Activated naive CD4-positive, alpha-beta T cell treated with anti-CD3 and anti-CD28 coated beads, Interleukin-2, amount 50 U/mL, for 24 hours (primary cell): Measurements from ENCODE around the gene CUL4A.
"Not testable (repeated sequence)": the region's sequence is repeated elsewhere in the genome, so short reads cannot be mapped to it uniquely, and the experiment has no call there.

ENCODE experiments used
- H3K27ac Mint-ChIP-seq: one replicate; pipeline ENCODE4 v1.8.0; 2021; ENCODE audit warnings: mild to moderate bottlenecking, mixed read lengths
- H3K27me3 Mint-ChIP-seq: one replicate; pipeline ENCODE4 v1.8.0; 2021; ENCODE audit warnings: mixed read lengths
- H3K36me3 Mint-ChIP-seq: one replicate; pipeline ENCODE4 v1.8.0; 2021; ENCODE audit warnings: mixed read lengths
- H3K4me1 Mint-ChIP-seq: one replicate; pipeline ENCODE4 v1.8.0; 2021; ENCODE audit warnings: mixed read lengths
- H3K4me3 Mint-ChIP-seq: one replicate; pipeline ENCODE4 v1.8.0; 2021; ENCODE audit warnings: mild to moderate bottlenecking, mixed read lengths
- H3K9me3 Mint-ChIP-seq: one replicate; pipeline ENCODE4 v1.8.0; 2021; ENCODE audit warnings: mixed read lengths

CUL4A gene

DNA sequence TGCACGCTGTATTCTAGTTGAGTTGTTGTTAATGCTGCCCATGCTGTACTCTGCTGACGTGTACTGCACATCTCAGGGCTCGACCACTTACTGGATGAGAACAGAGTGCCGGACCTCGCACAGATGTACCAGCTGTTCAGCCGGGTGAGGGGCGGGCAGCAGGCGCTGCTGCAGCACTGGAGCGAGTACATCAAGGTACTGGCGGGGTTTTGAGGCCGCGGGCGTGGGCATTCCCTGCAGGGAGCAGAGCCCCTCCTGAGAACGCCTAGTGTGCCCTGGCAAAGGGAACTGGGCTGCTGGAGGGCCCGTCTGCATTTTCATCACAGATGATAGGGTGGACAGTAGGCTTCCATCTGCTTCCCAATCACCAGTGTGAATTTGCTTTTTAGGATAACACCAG is 29.9 kb downstream of the CUL4A start:
- no peak overlapping the region for H3K27ac Mint-ChIP-seq
- H3K4me1 Mint-ChIP-seq, result no peaks in the 10 kb centered on the region
- peaks cover 26% of the 10 kb centered on the region for H3K36me3 Mint-ChIP-seq
- H3K4me3 Mint-ChIP-seq, result no peak overlapping the region
- H3K27me3 Mint-ChIP-seq, result no peaks in the 10 kb centered on the region
- no peaks in the 10 kb centered on the region for H3K9me3 Mint-ChIP-seq

DNA sequence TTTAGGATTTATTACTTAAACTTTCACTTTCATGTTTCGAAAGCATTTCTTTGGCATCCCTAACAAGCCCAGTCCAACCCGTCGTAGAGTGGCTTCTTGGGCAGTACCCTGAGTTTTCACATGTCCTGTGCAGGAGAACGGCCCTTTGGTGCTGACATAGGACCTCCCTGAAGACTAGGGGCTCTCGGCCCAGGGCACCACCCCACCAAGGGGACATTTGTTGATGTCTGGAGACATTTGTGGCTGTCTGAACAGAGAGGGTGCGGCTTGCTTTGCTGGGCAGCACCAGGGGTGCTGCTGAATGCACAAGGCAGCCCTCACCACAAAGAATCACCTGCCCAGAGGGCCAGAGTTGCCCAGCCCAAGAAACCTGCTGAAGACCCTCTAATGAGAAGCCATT is 30.6 kb downstream of the CUL4A start:
- Mint-ChIP-seq H3K4me1 (no peaks in the 10 kb centered on the region), H3K27me3 (no peaks in the 10 kb centered on the region), H3K27ac (no peak overlapping the region), H3K4me3 (no peak overlapping the region), H3K36me3 (peaks cover 24% of the 10 kb centered on the region), H3K9me3 (no peaks in the 10 kb centered on the region)

DNA sequence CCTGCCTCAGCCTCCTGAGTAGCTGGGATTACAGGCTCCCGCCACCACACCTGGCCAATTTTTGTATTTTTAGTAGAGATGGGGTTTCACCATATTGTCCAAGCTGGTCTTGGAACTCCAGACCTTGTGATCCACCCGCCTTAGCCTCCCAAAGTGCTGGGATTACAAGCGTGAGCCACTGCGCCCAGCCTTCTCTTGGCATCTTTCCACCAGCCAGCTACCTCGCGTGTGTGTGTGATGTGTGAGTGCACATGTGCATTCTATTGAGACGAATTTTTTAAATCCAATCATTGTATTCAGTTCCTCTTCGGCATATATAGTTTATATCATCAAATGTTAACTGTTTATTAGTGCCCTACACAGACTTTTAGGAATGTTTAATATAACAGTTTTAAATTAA is 32.2 kb downstream of the CUL4A start:
- H3K27me3 Mint-ChIP-seq, H3K27ac Mint-ChIP-seq, H3K4me1 Mint-ChIP-seq, H3K4me3 Mint-ChIP-seq, H3K9me3 Mint-ChIP-seq: not testable (repeated sequence)
- peaks cover 22% of the 10 kb centered on the region for H3K36me3 Mint-ChIP-seq

DNA sequence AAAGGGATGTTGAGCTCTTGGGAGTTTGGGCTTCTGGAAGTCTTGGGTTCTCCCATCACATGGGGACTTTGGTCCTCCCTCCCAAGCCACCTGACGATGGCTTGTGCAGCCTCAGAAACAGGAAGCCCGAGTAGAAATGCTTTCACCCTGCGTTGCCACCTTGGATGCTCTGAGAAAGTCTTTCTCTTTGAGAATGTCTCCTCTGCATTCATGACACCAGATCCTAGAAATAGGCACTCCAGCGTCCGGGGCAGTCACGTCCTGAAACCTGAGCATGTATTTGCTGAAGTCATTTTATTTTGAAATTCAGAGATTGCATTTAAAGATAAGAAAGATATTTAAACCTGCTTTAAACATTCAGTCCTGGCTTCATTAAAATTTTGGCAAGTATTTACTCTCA is 34.4 kb downstream of the CUL4A start:
- no peaks in the 10 kb centered on the region for H3K27me3 Mint-ChIP-seq
- no peaks in the 10 kb centered on the region for H3K9me3 Mint-ChIP-seq
- peaks cover 19% of the 10 kb centered on the region for H3K36me3 Mint-ChIP-seq
- no peak overlapping the region for H3K4me3 Mint-ChIP-seq
- H3K27ac Mint-ChIP-seq, result no peak overlapping the region
- no peaks in the 10 kb centered on the region for H3K4me1 Mint-ChIP-seq

DNA sequence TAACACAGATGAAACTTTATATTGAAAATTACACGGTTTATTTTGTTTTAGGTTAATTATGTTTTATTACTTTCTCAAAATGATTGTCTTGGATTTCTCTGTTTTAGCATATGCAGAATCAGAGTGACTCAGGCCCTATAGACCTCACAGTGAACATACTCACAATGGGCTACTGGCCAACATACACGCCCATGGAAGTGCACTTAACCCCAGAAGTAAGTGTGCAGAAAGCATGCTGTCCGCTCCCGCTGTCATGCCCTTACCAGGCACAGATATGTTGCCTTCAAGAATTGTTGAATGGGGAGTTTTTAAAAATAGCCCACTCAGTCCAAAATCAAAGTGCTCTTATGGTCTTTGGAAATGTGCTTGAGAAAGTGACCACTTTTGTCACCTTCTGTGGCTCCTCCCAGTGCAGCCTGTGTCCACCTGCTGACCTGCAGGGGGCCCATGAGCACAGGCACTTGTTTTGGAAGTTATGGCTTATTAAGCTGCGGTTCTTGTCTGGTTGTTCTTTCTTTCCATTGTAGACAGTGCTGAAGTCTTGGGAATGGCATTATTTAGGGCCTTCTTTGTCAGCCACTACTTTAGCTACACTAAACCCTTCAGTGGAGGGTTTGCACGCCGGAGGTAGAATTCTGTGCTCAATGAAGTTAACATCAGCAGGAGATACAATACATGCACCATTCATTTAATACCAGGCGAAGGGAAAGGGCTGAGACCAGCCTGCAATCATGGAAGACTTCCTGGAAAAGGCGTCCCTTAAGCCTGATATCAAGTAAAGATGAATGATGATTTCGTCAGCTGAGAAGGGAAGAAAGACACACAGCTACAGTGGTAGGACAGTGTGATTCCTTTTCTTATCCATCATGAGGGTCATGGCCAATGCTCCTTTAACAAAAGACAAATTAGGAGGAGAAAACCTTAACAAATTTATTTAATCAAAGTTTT is 36.7 kb downstream of the CUL4A start:
- H3K4me3 Mint-ChIP-seq, result no peak overlapping the region
- H3K27ac Mint-ChIP-seq, result no peak overlapping the region
- H3K4me1 Mint-ChIP-seq, result no peaks in the 10 kb centered on the region
- H3K9me3 Mint-ChIP-seq, result no peaks in the 10 kb centered on the region
- H3K27me3 Mint-ChIP-seq, result no peaks in the 10 kb centered on the region
- H3K36me3 Mint-ChIP-seq, result peaks cover 22% of the 10 kb centered on the region

DNA sequence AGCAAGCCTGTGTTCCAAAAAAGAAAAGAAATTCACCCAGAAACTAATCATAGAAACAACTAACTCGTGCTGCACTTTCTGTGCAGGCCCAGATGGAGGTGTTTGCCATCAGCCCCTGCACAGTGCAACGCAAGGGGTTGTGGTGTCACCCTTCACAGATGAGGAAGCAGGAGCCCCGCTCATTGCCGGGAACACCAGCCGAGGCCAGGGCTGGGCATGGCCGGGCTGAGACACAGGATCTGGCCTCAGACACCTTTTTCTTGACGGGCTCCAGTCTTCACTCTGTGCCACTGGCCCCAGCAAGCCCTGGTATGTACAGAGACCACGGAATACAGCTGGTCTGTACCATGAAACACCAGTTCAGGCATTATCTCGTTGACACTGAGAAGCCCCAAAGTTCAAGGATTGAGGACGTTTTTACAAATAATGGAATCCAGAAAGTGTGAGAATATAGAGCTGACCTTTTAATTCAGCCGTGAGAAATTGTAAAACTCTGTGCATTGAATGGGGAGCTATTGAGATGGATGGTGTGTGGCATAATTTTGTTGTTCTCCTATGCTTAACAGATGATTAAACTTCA is 43.2 kb downstream of the CUL4A start:
- Mint-ChIP-seq H3K27ac (no peak overlapping the region), H3K9me3 (no peaks in the 10 kb centered on the region), H3K4me3 (no peak overlapping the region), H3K4me1 (no peaks in the 10 kb centered on the region), H3K27me3 (no peaks in the 10 kb centered on the region), H3K36me3 (peaks cover 19% of the 10 kb centered on the region)

DNA sequence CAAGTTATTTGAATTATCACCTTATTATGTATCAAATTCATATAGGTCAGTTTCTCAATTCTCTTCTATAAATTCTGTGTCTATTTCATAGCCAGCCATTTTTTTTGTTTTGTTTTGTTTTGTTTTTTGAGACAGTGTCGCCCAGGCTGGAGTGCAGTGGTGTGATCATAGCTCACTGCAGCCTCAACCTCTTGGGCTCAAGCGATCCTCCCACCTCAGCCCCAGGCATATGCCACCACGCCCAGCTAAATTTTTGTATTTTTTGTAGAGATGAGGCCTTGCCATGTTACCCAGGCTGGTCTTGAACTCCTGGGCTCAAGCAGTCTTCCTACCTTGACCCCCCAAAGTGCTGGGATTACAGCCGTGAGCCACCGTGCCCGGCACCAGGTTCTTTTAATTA is 48.5 kb downstream of the CUL4A start:
- not testable (repeated sequence) for H3K4me3 Mint-ChIP-seq, H3K9me3 Mint-ChIP-seq, H3K27ac Mint-ChIP-seq, H3K27me3 Mint-ChIP-seq, H3K4me1 Mint-ChIP-seq
- peaks cover 23% of the 10 kb centered on the region for H3K36me3 Mint-ChIP-seq

DNA sequence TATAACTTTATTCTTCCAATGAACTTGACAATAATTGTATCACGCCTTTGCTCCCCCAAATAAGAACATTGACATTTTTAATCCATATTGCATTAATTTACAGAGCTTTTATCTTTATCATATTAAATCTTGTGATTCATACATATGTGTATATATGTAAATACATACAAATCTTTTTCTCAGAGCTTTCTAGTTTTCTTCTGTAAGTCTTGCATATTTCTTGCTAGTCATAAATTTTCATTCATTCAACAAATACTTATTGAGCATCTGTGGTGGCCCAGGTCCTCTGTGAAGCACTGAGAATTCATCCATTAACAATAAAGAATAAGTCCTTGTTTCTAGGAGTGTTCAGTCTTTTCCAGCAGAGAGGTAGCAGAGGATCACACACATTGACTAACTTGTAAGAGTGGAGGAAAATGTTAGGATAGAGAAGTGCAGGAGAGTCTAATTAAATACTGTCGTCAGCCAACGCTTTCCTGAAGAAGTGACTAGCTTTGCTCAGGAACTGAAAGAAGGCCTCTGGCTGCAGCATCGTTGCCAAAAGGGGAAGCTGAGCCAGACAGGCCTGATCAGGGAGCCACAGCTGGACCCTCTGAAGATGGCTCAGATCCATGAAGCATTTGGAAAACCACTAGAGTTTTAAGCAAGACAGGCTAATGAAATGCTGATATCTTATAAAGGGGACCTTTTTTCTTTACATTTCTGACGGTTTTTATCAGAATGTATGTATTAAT is 49.1 kb downstream of the CUL4A start:
- H3K4me1 Mint-ChIP-seq, result no peaks in the 10 kb centered on the region
- H3K4me3 Mint-ChIP-seq, result no peak overlapping the region
- no peaks in the 10 kb centered on the region for H3K9me3 Mint-ChIP-seq
- H3K27me3 Mint-ChIP-seq, result no peaks in the 10 kb centered on the region
- peaks cover 23% of the 10 kb centered on the region for H3K36me3 Mint-ChIP-seq
- no peak overlapping the region for H3K27ac Mint-ChIP-seq

DNA sequence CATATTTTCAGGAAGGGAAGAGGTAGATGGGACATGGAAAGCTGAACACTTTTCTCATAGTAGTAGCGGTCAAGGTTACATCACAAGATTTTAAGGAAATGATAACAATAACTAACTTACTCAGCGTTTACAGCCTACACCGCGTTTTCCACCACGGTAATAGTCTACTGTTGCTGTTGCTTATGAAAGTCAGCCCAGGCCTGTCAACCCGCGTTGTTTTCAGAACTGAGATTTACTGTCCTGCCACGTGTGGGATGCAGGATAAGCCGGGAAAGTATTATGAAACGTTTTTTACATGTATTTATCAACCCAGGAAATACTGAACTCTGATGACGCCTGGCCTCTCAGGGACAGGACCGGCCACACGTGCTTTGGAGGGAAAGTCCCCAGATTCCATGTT is 51.6 kb downstream of the CUL4A start:
- no peak overlapping the region for H3K4me3 Mint-ChIP-seq
- no peaks in the 10 kb centered on the region for H3K4me1 Mint-ChIP-seq
- H3K27me3 Mint-ChIP-seq, result no peaks in the 10 kb centered on the region
- no peak overlapping the region for H3K27ac Mint-ChIP-seq
- peaks cover 18% of the 10 kb centered on the region for H3K36me3 Mint-ChIP-seq
- H3K9me3 Mint-ChIP-seq, result no peaks in the 10 kb centered on the region

DNA sequence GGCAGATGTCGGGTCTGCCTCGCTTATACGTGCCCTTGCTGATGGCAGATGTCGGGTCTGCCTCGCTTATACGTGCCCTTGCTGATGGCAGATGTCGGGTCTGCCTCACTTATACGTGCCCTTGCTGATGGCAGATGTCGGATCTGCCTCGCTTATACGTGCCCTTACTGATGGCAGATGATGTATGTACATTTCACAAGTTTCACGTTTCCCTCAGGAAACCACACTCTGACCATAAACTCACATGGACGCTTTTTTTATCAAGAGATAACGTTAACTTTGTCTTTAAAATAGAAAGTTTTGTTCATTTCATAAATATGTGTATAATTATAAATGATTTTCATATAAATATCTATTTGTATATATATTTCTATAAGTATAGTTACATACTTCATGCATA is 53.6 kb downstream of the CUL4A start:
- H3K4me3 Mint-ChIP-seq, H3K36me3 Mint-ChIP-seq, H3K4me1 Mint-ChIP-seq, H3K9me3 Mint-ChIP-seq, H3K27me3 Mint-ChIP-seq, H3K27ac Mint-ChIP-seq: not testable (repeated sequence)

DNA sequence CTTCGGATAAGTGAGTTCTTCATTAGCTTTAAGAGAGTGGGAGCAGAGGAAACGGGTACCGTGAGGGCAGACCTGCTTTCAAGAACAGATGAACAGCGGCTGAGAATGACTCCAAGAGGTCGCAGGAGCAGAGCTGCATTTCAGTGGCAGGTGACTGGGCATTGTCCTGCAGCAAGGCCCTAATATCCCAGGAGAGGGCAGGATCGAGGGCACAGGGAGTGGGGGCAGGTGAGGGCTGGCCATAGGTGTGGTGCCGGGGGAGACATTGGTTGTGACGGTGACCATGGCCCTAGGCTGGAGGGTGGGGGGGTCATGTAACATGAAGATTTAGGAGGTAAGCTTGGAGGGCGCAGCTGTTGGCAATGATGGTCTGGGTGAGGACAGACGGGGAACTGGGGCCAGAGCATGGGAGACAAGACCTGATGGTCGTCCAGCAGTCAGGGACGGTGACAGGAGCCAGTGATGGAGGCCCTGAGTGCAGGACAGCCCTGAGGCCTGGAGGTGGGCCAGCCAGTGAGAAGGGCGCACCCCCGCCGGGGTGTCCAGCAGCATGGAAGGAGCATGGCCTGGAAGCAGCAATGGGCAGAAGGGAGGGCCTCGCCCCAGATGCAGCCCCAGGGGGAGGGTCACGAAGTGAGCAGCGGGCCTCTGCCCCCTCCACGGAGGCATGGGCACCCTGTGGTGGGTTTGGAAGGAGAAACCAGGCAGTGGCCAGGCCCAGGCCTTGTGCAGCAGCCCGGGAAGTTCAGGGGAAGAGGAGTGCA is 58.4 kb downstream of the CUL4A start:
- H3K27ac Mint-ChIP-seq, result no peak overlapping the region
- no peak overlapping the region for H3K4me3 Mint-ChIP-seq
- no peaks in the 10 kb centered on the region for H3K36me3 Mint-ChIP-seq

DNA sequence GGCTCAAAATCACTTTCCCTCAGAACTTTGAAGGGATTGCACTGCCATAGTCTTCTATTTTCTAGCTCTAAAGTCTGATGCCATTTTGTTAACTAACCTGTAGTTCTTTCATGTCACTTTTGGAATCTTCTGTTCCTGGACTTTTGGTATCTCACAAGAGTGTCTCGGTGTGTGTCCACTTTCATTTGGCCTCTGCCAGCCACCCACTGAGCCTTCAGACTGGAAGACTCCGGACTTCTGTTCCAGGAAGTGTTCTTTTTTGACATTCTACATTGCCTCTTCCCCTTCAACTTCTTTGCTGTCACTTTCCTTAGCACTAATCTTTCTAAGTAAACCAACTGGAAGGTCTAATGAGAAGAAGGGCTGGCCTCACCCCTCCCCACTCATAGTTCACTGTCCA is 62.6 kb downstream of the CUL4A start:
- Mint-ChIP-seq H3K27ac (no peak overlapping the region), H3K9me3 (no peaks in the 10 kb centered on the region), H3K36me3 (no peaks in the 10 kb centered on the region), H3K4me1 (peaks cover 23% of the 10 kb centered on the region), H3K27me3 (no peaks in the 10 kb centered on the region), H3K4me3 (no peak overlapping the region)

More for the DNA sequence above, 58.4 kb downstream of the CUL4A start:
- Mint-ChIP-seq H3K27me3 (no peaks in the 10 kb centered on the region), H3K9me3 (no peaks in the 10 kb centered on the region), H3K4me1 (no peaks in the 10 kb centered on the region)

DNA sequence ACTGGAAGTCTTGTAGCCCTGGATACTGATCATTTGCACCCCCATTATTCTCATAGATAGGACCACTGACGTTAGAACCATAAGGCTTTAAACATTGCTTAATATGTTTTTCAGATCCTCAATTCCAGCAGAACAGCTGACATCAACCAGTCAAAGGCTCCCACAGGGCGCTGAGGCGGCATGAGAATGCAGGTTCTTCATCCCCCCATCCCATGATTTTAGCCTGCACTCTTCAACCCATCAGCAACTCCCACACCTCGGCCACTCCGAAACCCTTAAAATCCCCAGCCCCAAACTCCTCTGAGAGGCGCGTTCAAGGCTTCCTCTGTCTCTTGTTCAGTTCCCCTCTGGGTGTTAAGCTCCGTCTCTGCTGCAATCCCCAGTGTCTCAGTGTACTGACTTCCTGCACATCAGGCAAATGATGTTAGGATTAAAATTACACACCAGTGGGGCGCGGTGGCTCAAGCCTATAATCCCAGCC is 63.3 kb downstream of the CUL4A start:
- H3K36me3 Mint-ChIP-seq, result no peaks in the 10 kb centered on the region
- no peak overlapping the region for H3K4me3 Mint-ChIP-seq
- no peaks in the 10 kb centered on the region for H3K27me3 Mint-ChIP-seq
- no peak overlapping the region for H3K27ac Mint-ChIP-seq
- H3K9me3 Mint-ChIP-seq, result no peaks in the 10 kb centered on the region
- H3K4me1 Mint-ChIP-seq, result peaks cover 23% of the 10 kb centered on the region

DNA sequence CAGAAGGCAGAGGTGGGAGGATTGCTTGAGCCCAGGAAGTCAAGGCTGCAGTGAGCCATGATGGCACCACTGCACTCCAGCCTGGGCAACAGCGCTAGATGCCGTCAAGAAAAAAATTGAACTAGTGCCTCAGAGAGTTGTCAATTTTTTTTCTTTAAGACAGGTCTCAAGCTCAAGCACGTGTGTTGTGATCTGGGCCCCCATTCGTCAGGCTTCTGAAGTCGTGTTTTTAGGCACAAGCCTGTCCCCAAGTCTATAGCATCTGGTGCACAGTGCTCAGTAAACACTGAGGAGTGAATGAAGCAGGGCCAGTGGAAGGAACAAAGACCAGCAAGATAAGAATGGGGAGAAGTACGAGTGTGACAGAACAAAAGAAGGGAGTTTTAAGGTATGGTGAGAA is 63.9 kb downstream of the CUL4A start:
- Mint-ChIP-seq H3K9me3 (no peaks in the 10 kb centered on the region), H3K27ac (peak overlapping the region; percentile 2), H3K4me3 (no peak overlapping the region), H3K4me1 (peaks cover 23% of the 10 kb centered on the region), H3K27me3 (no peaks in the 10 kb centered on the region), H3K36me3 (no peaks in the 10 kb centered on the region)

DNA sequence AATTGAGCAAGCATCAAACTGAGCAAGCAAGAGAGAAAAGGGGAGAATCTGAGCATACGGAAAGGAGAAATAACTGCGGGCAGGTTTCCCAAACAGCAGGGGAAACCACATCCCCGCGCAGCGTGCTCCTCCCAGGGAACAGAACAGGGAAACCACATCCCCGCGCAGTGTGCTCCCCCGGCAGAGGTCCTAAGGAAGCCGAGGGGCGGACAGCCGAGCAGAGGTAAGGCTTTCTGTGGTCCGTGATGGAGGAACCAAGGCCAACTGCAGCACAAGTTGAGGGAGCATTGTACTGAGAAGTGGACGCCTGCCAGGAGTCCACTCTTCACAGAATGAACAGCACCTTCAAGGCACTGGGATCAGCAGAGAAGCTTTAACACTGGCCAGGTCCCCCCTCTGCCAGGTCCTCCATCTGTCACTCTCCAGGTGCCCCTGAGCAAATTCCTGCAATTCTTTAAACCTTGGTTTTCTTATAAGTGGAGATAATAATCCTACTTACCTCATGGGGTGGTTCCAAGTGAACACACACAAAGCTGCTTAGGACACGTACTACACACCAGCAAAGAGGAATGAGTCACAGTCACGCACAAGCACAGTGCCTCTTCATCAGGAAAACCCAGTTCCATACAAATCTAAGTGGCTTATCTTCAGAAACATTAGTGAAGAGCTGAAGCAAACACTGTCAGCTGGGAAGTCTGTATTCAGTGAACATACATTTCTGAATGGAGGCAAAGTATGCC is 64.6 kb downstream of the CUL4A start:
- H3K27ac Mint-ChIP-seq, result no peak overlapping the region
- no peaks in the 10 kb centered on the region for H3K36me3 Mint-ChIP-seq
- no peaks in the 10 kb centered on the region for H3K27me3 Mint-ChIP-seq
- no peak overlapping the region for H3K4me3 Mint-ChIP-seq
- H3K4me1 Mint-ChIP-seq, result peaks cover 23% of the 10 kb centered on the region
- no peaks in the 10 kb centered on the region for H3K9me3 Mint-ChIP-seq
